ENCODE results near the gene NAALAD2.
"Not testable (repeated sequence)": the region's sequence is repeated elsewhere in the genome, so short reads cannot be mapped to it uniquely, and the experiment has no call there.

Gene NAALAD2

DNA sequence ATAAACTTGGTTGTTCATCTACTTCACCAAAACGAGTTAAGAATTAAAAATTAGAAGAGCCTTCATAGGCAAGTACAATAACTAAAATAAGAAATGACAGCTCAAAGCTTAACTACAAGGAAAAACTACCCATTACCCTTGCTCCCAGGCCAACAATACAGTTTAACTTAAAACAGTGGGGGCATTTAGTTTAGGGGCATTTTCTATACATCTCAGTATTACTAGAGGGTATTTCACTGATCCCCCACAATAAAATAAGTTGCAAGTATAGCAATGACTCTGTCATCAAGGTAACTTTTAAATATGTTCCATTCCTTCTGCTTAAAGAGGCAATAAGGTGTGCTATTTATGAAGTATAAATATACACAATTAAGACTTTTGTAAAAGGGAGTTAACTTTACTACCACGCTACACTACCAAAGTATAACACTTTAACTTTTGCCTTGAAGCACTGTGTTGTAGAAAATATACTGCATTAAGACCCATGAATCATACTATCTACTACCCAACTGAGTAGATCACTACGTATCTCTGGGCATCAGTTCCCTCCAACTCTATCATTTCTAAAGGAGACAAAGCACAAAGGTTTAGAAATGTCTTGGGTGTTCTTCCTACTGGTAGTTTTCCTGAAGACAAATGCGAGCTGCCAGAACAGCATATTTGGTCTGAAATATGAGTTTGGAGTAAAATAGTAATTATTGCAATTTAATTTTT is 58.6 kb downstream of the NAALAD2 start:
- no peak for DNase-seq

DNA sequence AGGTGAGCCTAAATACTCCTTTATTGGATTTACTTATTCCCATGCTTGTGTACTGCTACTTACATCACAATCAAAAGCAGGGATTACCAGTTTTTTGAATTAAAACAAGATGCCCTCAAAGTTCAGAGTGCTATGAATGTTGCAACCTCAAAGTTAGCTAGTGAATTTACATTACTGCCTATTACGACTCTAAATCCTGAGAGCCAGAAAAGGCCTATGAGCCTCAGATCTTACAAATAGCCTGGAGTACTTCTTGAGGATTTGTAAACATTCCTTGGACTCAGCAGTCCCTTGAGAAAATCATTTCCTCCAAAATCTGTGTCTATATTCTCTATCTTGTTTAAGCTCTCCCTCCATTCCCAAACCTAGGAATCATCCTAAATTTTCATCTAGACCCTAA is 62.9 kb downstream of the NAALAD2 start:
- no peak for DNase-seq

DNA sequence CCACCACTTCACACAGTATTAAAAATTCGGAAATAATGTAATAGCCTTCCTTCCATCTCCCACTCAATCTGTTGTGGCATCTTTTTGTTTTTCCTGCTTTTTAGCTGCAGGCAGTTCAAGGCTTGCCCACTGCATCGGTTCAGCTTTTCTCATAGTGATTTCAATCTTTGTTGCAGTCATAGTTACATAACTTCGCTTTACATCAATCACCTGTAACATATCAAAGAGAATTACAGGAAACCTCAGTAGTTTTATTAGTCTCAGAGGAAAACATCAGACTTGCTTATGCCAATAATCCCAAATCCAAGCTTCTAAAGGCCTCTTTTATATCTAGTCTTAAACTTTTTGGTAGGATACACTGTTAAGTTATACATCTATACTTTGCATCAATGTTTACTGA is 67.9 kb downstream of the NAALAD2 start:
- DNase-seq = no peak

- no peak for DNase-seq
Measured at GRCh38 chr11:90204407-90204806, 69.9 kb downstream of the NAALAD2 start.

DNA sequence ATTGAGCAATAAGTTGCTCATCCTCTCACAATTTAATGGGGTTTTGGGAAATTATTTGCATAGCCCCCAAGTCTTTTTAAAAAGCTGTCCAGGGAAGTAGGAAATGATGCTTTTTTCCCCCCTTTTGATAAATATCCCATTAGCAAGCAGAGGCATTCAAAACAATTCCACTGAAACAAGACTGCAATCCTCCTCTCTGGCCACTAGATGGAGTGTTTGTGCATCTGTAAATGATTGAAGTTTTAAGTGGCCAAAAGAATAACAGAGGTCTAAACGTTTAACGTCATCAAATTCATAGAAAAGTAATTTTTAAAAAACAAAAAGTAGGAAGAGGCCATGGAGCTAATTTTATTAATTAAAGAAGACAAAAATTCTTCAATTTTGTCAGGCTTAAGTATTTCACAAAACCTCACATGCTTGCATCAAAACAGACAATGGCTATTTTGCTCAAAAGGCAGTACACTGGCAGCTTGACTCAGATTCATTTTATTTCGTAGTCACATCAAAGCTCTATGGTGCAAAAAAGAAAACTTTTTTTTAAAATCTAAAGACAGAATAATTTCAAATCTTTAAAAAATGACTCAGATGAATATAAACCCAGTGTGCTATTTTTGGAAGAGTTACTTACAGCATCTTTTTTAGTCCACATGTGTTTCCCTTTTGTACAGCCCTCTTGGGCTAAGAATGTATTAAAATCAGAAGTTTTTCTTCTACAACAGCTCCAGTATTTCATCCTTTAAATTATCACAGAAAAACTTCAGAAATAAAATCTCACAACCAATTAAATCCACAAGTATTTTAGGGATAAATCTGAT is 70.6 kb downstream of the NAALAD2 start:
- DNase-seq = peak in 2 of 5 experiments; percentile 19 to 57

- DNase-seq = not testable (repeated sequence)
Measured at GRCh38 chr11:90207992-90208391, 73.5 kb downstream of the NAALAD2 start.

GRCh38 chr11:90208857-90209256 is 74.4 kb downstream of the NAALAD2 start:
- DNase-seq = no peak

DNA sequence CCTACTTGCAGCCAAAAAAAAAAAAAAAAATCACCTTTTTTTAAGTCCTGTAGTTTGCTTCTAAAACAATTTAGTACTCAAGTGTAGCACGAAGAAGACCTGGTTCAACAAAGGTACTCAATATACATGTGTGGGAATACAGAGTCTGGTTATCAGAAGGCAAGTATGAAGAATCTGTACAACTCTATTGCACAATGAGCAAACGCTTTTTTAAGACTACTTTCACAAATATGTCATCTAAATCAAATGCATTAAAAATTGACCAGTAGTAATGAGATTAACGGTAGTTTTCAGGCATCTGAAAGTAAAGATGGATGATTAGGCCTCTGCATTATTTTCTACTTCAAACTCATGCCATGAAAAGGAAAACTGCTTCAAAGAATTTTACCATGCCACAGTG is 78.9 kb downstream of the NAALAD2 start:
- no peak for DNase-seq

DNA sequence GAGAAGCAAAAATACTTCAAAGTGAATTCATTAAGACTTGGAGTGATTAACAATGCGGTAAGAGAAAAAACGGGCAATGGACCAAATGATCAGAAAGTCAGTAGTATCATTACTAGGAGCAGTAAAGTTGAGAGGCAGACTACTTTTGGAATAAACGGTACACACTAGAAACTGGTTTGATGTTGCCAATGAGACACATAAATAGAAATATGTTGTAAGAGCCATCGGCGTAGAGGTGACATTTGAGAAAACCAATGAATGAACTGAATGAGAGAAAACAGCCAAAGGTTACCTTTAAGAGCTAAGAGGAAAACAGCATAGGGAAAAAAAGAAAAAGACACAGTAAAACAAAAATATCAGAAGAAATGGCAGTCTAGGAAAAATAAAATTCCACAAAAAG is 82.1 kb downstream of the NAALAD2 start:
- DNase-seq = no peak

DNA sequence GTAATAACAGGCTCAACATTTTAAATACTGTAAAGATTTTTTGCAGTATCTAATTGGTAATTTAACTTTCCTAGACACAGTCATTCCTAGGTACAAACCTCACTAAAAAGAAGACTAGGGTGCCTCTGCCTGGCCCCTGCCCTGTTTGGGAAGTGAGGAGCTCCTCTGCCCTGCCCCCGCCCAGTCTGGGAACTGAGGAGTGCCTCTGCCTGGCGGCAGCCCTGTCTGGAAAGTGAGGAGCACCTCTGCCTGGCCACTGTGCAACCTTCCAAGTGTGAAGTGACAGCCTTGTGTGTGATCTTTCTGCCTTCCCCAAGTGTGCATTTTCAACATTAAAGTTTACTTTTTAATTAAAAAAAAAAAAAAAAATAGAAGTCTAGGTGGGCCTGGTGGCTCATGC is 84.1 kb downstream of the NAALAD2 start:
- no peak for DNase-seq

DNA sequence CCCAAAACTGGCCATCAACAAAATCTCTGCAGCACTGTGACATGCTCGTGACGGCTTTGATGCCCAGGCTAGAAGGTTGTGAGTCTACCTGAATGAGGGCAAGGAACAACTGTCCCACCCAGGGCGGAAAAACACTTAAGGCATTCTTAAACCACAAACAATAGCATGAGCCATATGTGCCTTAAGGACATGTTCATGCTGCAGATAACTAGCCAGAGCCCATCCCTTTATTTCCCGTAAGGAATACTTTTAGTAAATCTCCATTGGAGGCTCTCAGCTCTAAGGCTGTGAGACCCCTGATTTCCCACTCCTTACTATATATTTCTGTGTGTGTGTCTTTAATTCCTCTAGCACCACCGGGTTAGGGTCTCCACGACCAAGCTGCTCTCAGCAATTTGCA is 85.0 kb downstream of the NAALAD2 start:
- no peak for DNase-seq

- peak in 1 of 5 experiments; percentile 53 for DNase-seq
Measured at GRCh38 chr11:90220391-90220790, 85.9 kb downstream of the NAALAD2 start.

DNA sequence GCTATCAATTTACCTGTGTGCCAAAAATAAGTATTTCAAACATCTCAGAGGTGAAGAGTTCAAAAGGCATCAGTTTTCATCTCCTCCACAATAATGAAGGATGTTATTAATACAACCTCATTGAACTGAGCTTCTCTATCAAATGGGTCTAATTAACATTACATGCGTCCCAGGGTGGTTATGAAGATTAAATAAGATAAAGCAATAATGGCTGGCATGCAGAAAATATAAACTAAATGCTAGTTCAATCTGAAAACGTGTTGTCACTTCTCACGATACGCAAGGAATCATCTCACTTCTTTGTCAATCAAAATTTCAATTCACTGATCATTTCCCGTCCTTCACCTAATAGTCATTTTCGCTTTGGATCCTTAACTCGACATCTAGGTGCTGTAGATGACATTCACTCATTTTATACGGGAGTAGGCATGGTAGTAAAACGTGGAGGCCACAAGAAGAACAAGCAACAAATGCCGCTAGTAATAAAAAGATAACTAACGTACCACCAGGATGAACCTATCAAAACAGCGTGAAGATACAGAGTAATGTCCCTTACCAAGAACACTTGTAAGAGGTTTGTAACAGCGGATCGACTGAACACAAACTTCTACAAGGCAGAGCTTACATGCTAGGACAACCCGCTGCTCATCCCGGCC is 87.5 kb downstream of the NAALAD2 start:
- DNase-seq = no peak

DNA sequence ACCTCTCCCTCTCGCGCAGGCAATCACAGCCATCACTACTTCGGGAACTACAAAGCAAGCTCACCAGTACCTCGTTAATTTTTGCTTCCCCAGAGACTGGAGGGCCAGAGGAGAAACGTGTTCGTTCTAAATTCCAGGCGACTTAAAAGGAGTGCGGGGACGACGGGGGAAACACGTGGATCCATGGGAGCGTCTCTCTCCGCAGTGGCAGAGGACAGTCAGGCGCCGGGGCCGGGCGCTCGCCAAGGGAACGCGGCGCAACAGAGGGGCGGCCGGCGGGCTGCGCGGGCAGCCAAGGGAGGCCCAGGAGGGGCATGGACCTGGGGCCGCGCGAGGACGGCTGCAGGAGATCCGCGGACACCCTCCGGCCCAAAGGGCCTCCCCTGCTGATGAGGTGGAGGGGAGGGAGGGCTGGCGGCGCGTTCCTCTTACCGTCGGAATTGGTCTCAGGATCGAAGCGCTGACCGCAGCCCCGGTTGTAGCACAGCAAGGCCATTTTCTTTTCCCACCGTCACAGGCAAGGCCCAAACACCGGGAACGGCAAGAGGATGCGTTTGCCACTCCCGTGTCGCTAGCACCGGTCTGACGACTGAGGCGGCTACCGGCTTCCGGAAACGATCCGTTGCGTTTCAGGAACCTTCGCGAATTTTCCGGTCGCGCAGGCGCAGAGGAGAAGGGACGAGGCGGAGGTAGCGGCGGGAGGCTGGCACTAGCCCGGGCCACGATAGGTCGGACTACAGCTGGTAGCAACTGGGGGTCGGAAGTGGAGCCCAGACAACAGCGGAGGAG is 88.2 kb downstream of the NAALAD2 start, which contains the start of gene CHORDC1:
CHORDC1 (minus strand) TSS at position 591 of the 789 bp plus-strand sequence; CDS start at position 496, 95 bp downstream.
- DNase-seq = peak; percentile 87 to 94 (median 88)

- no peak for DNase-seq
Measured at GRCh38 chr11:90223248-90223585, 88.8 kb downstream of the NAALAD2 start.

DNA sequence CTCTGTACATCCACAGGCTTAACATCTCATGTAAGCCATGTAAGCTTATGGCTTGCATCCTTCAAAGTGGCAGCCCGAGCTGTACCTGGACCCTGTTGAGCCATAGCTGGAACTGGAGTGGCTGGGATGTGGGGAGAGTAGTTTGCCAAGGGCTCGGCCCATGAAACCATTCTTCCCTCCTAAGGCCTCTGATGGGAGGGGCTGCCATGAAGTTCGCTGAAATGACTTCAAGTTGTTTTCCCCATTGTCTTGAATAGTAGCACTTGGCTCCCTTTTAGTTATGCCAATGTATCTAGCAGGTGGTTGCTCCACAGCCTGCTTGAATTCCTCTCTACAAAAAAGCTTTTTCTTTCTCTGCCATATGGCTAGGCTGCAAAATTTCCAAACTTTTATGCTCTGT is 93.6 kb downstream of the NAALAD2 start:
- no peak for DNase-seq

DNA sequence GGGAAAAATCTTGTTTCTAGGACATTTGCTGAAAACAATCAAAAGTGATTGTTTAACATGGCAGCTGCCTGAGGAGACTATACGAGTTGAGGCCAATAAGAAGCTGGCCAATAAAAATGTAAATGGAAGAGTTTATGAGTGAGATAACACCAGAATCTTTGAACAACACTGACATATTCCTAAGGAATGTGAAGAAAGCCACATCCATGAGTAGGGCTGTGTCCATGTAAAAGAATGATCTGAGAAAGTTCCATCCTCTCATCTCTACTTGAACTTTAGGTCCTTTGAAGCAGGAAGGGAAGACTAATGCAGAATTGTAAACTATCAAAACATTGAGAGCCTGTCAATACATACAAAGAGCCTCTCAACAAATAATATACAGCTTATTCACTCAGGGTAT is 95.3 kb downstream of the NAALAD2 start:
- no peak for DNase-seq

DNA sequence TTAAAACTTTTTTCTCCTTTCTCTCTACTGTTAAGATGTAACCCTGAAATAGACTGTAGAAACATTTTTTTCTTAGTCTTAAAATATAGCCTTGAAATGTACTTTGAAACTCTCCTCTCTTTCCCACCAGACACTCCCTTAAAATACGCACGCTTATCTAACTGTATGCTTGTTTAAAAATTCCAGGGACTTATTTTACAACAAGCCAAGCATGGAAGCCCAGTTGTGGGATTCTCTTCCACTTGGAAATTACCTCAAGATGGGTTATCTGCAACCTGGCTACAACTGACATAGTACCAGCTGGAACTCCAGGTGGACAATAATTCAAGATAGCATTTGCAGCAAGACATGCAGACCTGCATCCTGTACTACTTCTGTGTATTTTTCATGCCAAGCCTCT is 100.5 kb downstream of the NAALAD2 start:
- no peak for DNase-seq

GRCh38 chr11:90235526-90235925 is 101.1 kb downstream of the NAALAD2 start:
- DNase-seq = no peak

- no peak for DNase-seq
Measured at GRCh38 chr11:90237004-90237403, 102.5 kb downstream of the NAALAD2 start.

DNA sequence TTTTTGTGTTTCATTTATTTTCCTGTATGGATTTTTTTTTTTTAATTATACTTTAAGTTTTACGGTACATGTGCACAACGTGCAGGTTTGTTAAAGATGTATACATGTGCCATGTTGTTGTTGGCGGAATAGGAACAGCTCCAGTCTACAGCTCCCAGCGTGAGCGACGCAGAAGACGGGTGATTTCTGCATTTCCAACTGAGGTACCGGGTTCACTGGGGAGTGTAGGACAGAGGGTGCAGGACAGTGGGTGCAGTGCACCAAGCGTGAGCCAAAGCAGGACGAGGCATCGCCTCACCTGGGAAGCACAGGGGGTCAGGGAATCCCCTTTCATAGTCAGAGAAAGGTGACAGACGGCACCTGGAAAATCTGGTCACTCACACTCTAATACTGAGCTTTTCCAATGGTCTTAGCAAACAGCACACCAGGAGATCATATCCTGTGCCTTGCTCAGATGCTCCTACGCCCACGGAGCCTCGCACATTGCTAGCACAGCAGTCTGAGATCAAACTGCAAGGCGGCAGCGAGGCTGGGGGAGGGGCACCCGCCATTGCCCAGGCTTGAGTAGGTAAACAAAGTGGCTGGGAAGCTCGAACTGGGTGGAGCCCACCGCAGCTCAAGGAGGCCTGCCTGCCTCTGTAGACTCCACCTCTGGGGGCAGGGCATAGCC is 105.6 kb downstream of the NAALAD2 start:
- DNase-seq = peak in 1 of 5 experiments; percentile 21

- no peak for DNase-seq
Measured at GRCh38 chr11:90241414-90241813, 107.0 kb downstream of the NAALAD2 start.

Data from T-helper 2 cell (primary cell).